H1 (cell line): ENCODE results near the gene OGDH. TPM values are rescaled to one million over a fixed set of nuclear protein-coding genes. Genes with fewer than 3 reads are reported as not detected.

ENCODE experiments used
- CTCF ChIA-PET: fragments of 300-600 bp; sonication (Branson Sonifier 250); formaldehyde crosslinking; loops from one replicate; lab custom pipeline; 2021; ENCODE audit not compliant: partially characterized antibody; lab: Charles Lee
- POLR2A ChIA-PET: fragments of 300-600 bp; sonication (Branson Sonifier 250); formaldehyde crosslinking; loops from one replicate; lab custom pipeline; 2021; ENCODE audit warnings: inconsistent platforms; ENCODE audit not compliant: partially characterized antibody; lab: Charles Lee
- DNase-seq, 2 experiments: peaks; one replicate each; pipeline versions ENCODE4 v3.0.0 to v3.0.0-alpha.2; 2010 to 2022; ENCODE audit warnings: low spot score in 2 of 2, low read depth in 1 of 2, mixed read lengths in 1 of 2
- FAIRE-seq: peaks from 2 replicates; lab custom pipeline; 2011; peaks lifted over from hg19 to GRCh38; lab: Jason Lieb, UNC
- H2AFZ ChIP-seq: 2 replicates; pipeline ENCODE4 v1.8.1; 2012; ENCODE audit warnings: low read length, inconsistent platforms
- H2AK5ac ChIP-seq: 2 replicates; pipeline ENCODE4 v1.6.1; 2013; ENCODE audit warnings: low read depth, low read length
- H2BK120ac ChIP-seq: replicated peaks from 2 replicates; pipeline ENCODE3; 2013; ENCODE audit warnings: low read depth, low read length, inconsistent platforms
- H2BK12ac ChIP-seq: 2 replicates; pipeline ENCODE4 v1.6.1; 2013; ENCODE audit warnings: low read depth, low read length
- H2BK15ac ChIP-seq: 2 replicates; pipeline ENCODE4 v1.6.1; 2013; ENCODE audit warnings: low read length
- H2BK20ac ChIP-seq: 2 replicates; pipeline ENCODE4 v1.6.1; 2013; ENCODE audit warnings: low read length
- H2BK5ac ChIP-seq: 2 replicates; pipeline ENCODE4 v1.6.1; 2013; ENCODE audit warnings: low read depth, low read length
- H3K14ac ChIP-seq: 2 replicates; pipeline ENCODE4 v1.6.1; 2013; ENCODE audit warnings: inconsistent platforms; ENCODE audit not compliant: insufficient read length
- H3K18ac ChIP-seq: 2 replicates; pipeline ENCODE4 v1.6.1; 2013; ENCODE audit warnings: low read length; ENCODE audit errors: extremely low read depth
- H3K23ac ChIP-seq: 2 replicates; pipeline ENCODE4 v1.6.1; 2013; ENCODE audit warnings: inconsistent platforms; ENCODE audit not compliant: insufficient read length
- H3K23me2 ChIP-seq: 2 replicates; pipeline ENCODE4 v1.6.1; 2013; ENCODE audit warnings: low read depth, low read length
- H3K27ac ChIP-seq: 2 replicates; pipeline ENCODE4 v1.6.1; 2011; ENCODE audit warnings: low read depth, low read length, inconsistent platforms
- H3K27me3 ChIP-seq, 4 experiments: replicated peaks in 1 of 4; 1 replicate in 1 of 4; 2 replicates in 3 of 4; pipeline versions ENCODE4 v1.6.1 to v1.8.1; 2011 to 2013; ENCODE audit warnings: low read length in 3 of 4, mild to moderate bottlenecking in 3 of 4, inconsistent platforms in 2 of 4, mixed read lengths in 2 of 4, moderate library complexity in 1 of 4; ENCODE audit not compliant: control insufficient read depth in 3 of 4, insufficient read depth in 3 of 4; ENCODE audit errors: extremely low read depth in 1 of 4
- H3K36me3 ChIP-seq, 4 experiments: 2 replicates each; pipeline versions ENCODE4 v1.6.1 to v1.8.1; 2011 to 2013; ENCODE audit warnings: mild to moderate bottlenecking in 4 of 4, low read length in 3 of 4, moderate library complexity in 2 of 4, control low read depth in 1 of 4, inconsistent platforms in 1 of 4; ENCODE audit not compliant: insufficient read depth in 4 of 4, control insufficient read depth in 2 of 4
- H3K4ac ChIP-seq: replicated peaks from 2 replicates; pipeline ENCODE3; 2013; ENCODE audit warnings: low read length, low read depth, mixed read lengths, inconsistent platforms; ENCODE audit not compliant: insufficient read length
- H3K4me1 ChIP-seq, 4 experiments: replicated peaks in 1 of 4; 1 replicate in 1 of 4; 2 replicates in 3 of 4; pipeline versions ENCODE4 v1.6.1 to v1.8.1; 2011 to 2013; ENCODE audit warnings: low read length in 3 of 4, inconsistent platforms in 2 of 4, mixed read lengths in 1 of 4; ENCODE audit not compliant: insufficient read depth in 4 of 4, control insufficient read depth in 3 of 4
- H3K4me2 ChIP-seq, 2 experiments: 2 replicates each; pipeline versions ENCODE4 v1.6.1 to v1.8.1; 2011 to 2013; ENCODE audit warnings: low read depth in 2 of 2, low read length in 2 of 2, control low read depth in 1 of 2, inconsistent platforms in 1 of 2, mild to moderate bottlenecking in 1 of 2; ENCODE audit not compliant: insufficient read depth in 1 of 2
- H3K4me3 ChIP-seq, 4 experiments: fragments of 200-600, 300-600 bp in 1 of 4; sonication (generic), shearing (Covaris generic), sonication (Bioruptor Twin) in 1 of 4; 2 replicates each; pipeline versions ENCODE4 v1.5.1 to v1.8.1; 2011 to 2016; ENCODE audit warnings: low read length in 4 of 4, low read depth in 3 of 4, control low read depth in 2 of 4, inconsistent platforms in 2 of 4, mild to moderate bottlenecking in 2 of 4, mixed read lengths in 1 of 4, moderate library complexity in 1 of 4; ENCODE audit not compliant: insufficient read depth in 2 of 4; ENCODE audit errors: extremely low read depth in 1 of 4
- H3K56ac ChIP-seq: replicated peaks from 2 replicates; pipeline ENCODE3; 2013; ENCODE audit warnings: low read depth, mild to moderate bottlenecking, mixed read lengths, low read length, inconsistent platforms; ENCODE audit not compliant: insufficient read length
- H3K79me1 ChIP-seq: 2 replicates; pipeline ENCODE4 v1.6.1; 2013; ENCODE audit warnings: low read depth, low read length, control low read depth
- H3K79me2 ChIP-seq, 2 experiments: 2 replicates each; pipeline versions ENCODE4 v1.6.1 to v1.8.1; 2012 to 2013; ENCODE audit warnings: low read length in 2 of 2, mild to moderate bottlenecking in 2 of 2, inconsistent platforms in 1 of 2; ENCODE audit not compliant: insufficient read depth in 2 of 2, control insufficient read depth in 1 of 2
- H3K9ac ChIP-seq, 4 experiments: replicated peaks in 1 of 4; 1 replicate in 1 of 4; 2 replicates in 3 of 4; pipeline versions ENCODE4 v1.6.1 to v1.8.1; 2011 to 2013; ENCODE audit warnings: low read depth in 3 of 4, low read length in 3 of 4, control low read depth in 2 of 4, mild to moderate bottlenecking in 2 of 4, moderate library complexity in 2 of 4, inconsistent platforms in 1 of 4; ENCODE audit errors: extremely low read depth in 1 of 4
- H3K9me3 ChIP-seq, 2 experiments: 2 replicates each; pipeline versions ENCODE4 v1.6.1 to v1.8.1; 2012 to 2013; ENCODE audit warnings: mild to moderate bottlenecking in 2 of 2, moderate library complexity in 2 of 2, control low read depth in 1 of 2, inconsistent platforms in 1 of 2, low read depth in 1 of 2, low read length in 1 of 2, mixed read lengths in 1 of 2; ENCODE audit not compliant: insufficient read depth in 2 of 2
- H4K20me1 ChIP-seq, 2 experiments: replicated peaks in 1 of 2; 2 replicates each; pipeline versions ENCODE3 to v1.8.1; 2011 to 2013; ENCODE audit warnings: inconsistent platforms in 2 of 2, low read length in 2 of 2, mild to moderate bottlenecking in 1 of 2; ENCODE audit not compliant: insufficient read depth in 2 of 2, control insufficient read depth in 1 of 2
- H4K5ac ChIP-seq: 2 replicates; pipeline ENCODE4 v1.6.1; 2013; ENCODE audit warnings: low read length, low read depth, mixed read lengths, inconsistent platforms; ENCODE audit not compliant: insufficient read length
- H4K8ac ChIP-seq: 2 replicates; pipeline ENCODE4 v1.8.0; 2013; ENCODE audit warnings: mild to moderate bottlenecking, moderate library complexity, low read length, inconsistent platforms; ENCODE audit not compliant: insufficient read depth; ENCODE audit errors: extremely low read depth
- H4K91ac ChIP-seq: replicated peaks from 2 replicates; pipeline ENCODE3; 2013; ENCODE audit warnings: low read length, mixed read lengths, inconsistent platforms; ENCODE audit not compliant: insufficient read length
- ASH2L ChIP-seq: fragments of 200-600, 300-600 bp; sonication (generic); IDR thresholded peaks from one replicate; pipeline ENCODE4 v1.7.1; 2017; ENCODE audit warnings: low read length
- CHD1 ChIP-seq: IDR thresholded peaks from 2 replicates; pipeline ENCODE4 v1.6.1; 2012; ENCODE audit warnings: low read depth, low read length, improper control_type of control experiment
- CTBP2 ChIP-seq: IDR thresholded peaks from 2 replicates; pipeline ENCODE4 v1.7.0; 2011; ENCODE audit warnings: borderline replicate concordance, mild to moderate bottlenecking, moderate library complexity, mixed read lengths, low read length; ENCODE audit not compliant: insufficient read depth, insufficient read length
- EGR1 ChIP-seq: IDR thresholded peaks from 2 replicates; pipeline ENCODE4 v1.6.1; 2011; ENCODE audit warnings: low read depth, low read length, borderline replicate concordance
- EZH2 ChIP-seq: fragments of 200-600 bp; sonication (generic); IDR thresholded peaks from 2 replicates; pipeline ENCODE4 v1.7.1; 2012; ENCODE audit warnings: low read depth, mild to moderate bottlenecking, moderate library complexity, low read length, inconsistent platforms; ENCODE audit not compliant: severe bottlenecking
- JUN ChIP-seq: IDR thresholded peaks from 2 replicates; pipeline ENCODE4 v1.6.1; 2011; ENCODE audit warnings: low read depth, mild to moderate bottlenecking, improper control_type of control experiment, low read length
- JUND ChIP-seq: IDR thresholded peaks from 2 replicates; pipeline ENCODE4 v1.6.1; 2011; ENCODE audit warnings: mild to moderate bottlenecking, improper control_type of control experiment, low read length
- SUZ12 ChIP-seq: fragments of 200-600 bp; sonication (generic); IDR thresholded peaks from 2 replicates; pipeline ENCODE4 v1.6.1; 2012; ENCODE audit warnings: mild to moderate bottlenecking, inconsistent platforms, low read length, moderate library complexity, mixed read lengths
- WGBS, 2 experiments: shearing (Covaris generic) in 1 of 2; methylation state at CpG; one replicate each; pipeline versions ENCODE4 v1.1.6 to v1.1.7; 2013 to 2015; ENCODE audit warnings: low lambda C conversion rate in 2 of 2, mixed read lengths in 2 of 2, inconsistent platforms in 1 of 2, low coverage in 1 of 2, missing lambda C conversion rate in 1 of 2; ENCODE audit not compliant: insufficient replicate concordance in 2 of 2, insufficient coverage in 1 of 2, insufficient read length in 1 of 2; ENCODE audit errors: extremely low coverage in 1 of 2, missing lambda C conversion rate in 1 of 2; 5-methylcytosine and 5-hydroxymethylcytosine counted together
- polyA plus RNA-seq, 7 experiments: library from polyadenylated mRNA; depleted of rRNA in 3 of 7; stranded (reverse) in 5 of 7; unstranded in 2 of 7; fragments of >200 nt in 5 of 7; fragments of 200-250 nt in 2 of 7; gene quantifications; 1 replicate in 5 of 7; 2 replicates in 1 of 7; 4 replicates in 1 of 7; pipeline versions ENCODE4 v1.2.1 to v1.2.3, GENCODE V29; 2011 to 2013; ENCODE audit warnings: missing spikeins in 2 of 7, mixed read lengths in 2 of 7
- total RNA-seq: library from RNA; stranded (reverse); fragmentation: NEBNext Ultra II Directional; extraction: Animal tissue kit (Norgen Biotek cat#: 25700); gene quantifications from 2 replicates; pipeline ENCODE4 v1.2.1, GENCODE V29; 2021
- TF ChIP-seq, protein P1 (sequence below): IDR thresholded peaks from 2 replicates; pipeline ENCODE4 v1.6.1; 2011; ENCODE audit warnings: low read depth, mild to moderate bottlenecking, low read length; ENCODE audit not compliant: insufficient read depth

The OGDH gene
- total and polyA plus RNA-seq, 2 of the 8 experiments (the other 6 are each of a cell fraction or from before 2014, with no cell fraction given): 71.6 to 91.6 TPM

DNA sequence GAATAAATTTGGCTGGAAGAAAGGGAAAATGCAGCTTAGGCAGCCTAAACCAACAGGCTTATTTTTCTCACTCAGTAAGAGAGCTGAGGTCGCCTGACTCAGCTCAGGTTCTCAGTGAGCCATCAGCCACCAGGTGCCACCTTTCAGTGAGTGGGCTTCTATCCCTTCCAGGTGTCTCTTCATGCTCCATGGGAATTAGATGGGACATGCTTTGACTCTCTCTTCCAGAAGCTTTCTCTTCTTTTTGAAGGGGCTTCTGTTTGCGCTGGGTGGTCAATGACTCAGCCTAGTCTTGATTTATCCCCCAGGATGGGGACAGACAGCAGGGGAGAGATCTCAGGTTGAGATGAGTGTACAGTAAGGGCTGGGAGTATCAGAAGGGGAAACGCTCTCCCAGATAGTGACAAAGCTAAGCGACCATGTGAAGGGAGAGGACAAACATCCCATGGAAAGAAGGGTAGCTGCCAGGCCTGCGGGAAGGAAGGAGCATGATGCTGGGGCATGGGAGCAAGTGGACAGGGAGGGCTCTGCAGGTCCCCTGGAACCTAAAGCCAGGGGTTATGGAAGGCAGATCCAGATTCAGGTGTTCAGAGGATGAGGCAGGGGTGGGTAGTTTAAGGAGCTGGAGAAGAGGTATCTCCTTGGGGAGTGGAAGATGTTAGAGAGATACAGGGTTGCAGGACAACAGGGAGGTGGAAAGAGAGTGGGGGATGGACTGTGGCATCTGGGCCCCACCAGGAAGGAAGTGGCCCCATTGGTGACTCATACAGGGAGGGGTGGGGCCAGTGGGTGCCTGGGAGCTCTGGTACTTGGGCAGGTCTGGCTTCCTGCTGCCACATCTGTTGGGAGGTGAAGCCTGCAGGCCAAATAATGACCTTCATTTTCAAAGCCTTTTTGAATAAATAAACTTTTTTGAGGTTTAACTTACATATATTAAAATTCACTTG, 32.5 kb downstream of the OGDH start:
- H4K91ac ChIP-seq: no peak overlapping the region
- no peak overlapping the region for H3K4me3 ChIP-seq
- H2AK5ac ChIP-seq: peak overlapping the region; percentile 56
- H2BK5ac ChIP-seq: peak overlapping the region; percentile 89
- H3K56ac ChIP-seq: no peak overlapping the region
- TF ChIP-seq JUND: peak; percentile 83
- no peak for TF ChIP-seq CHD1
- TF ChIP-seq CTBP2: no peak
- no peak for TF ChIP-seq EGR1
- no peak for TF ChIP-seq SUZ12
- TF ChIP-seq, protein P1, sequence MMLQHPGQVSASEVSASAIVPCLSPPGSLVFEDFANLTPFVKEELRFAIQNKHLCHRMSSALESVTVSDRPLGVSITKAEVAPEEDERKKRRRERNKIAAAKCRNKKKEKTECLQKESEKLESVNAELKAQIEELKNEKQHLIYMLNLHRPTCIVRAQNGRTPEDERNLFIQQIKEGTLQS: no peak
- TF ChIP-seq ASH2L: no peak
- TF ChIP-seq JUN: 0 out of 2 replicates have a peak, but pooled peaks have one; percentile 17
- no peak for TF ChIP-seq EZH2
- peak in 1 of 2 experiments; percentile 48 for DNase-seq
- H3K9me3 ChIP-seq: no peaks in the 10 kb centered on the region
- no peak for FAIRE-seq
- H3K14ac ChIP-seq: no peak overlapping the region
- no peak overlapping the region for H3K27ac ChIP-seq
- no peak overlapping the region for H2BK15ac ChIP-seq
- CTCF ChIA-PET: interaction anchor here (0.6 kb wide), 1 partner anchor 19 kb away, joined by 3 read pairs; no protein-coding TSS in a partner anchor
- peaks cover 8% of the 10 kb centered on the region for H3K79me1 ChIP-seq
- H3K18ac ChIP-seq: peak overlapping the region; percentile 56
- H3K4me1 ChIP-seq: peaks cover 16 to 19% (median 18%) of the 10 kb centered on the region in 4 experiments
- no peak overlapping the region for H2AFZ ChIP-seq
- peaks cover 0 to 5% of the 10 kb centered on the region in 2 experiments for H4K20me1 ChIP-seq
- H3K23me2 ChIP-seq: no peaks in the 10 kb centered on the region; the same call in 1 of the 2 replicates
- no peak overlapping the region for H4K8ac ChIP-seq
- H2BK120ac ChIP-seq: no peak overlapping the region
- WGBS, 2 experiments: 88% methylated on average over 5 of the region's 5 CpGs; no CpG with 5 or more reads in 1 of the 2 experiments
- H2BK20ac ChIP-seq: 0 out of 2 replicates have a peak overlapping the region, but pooled peaks have one; percentile 73
- no peak overlapping the region; a peak in 1 of 7 replicates for H3K9ac ChIP-seq
- H3K4me2 ChIP-seq: peak overlapping the region; percentile 17 to 47; a peak in 1 of 4 replicates
- H3K4ac ChIP-seq: peak overlapping the region; percentile 6
- H3K36me3 ChIP-seq: no peaks in the 10 kb centered on the region
- POLR2A ChIA-PET: interaction anchor here (1.0 to 2.5 kb wide), 9 partner anchors 8 to 158 kb away, joined by 3 to 9 read pairs (median 3); partner anchors contain the start of genes OGDH and PPIA
- H4K5ac ChIP-seq: no peak overlapping the region
- H3K79me2 ChIP-seq: peaks cover 0 to 2% of the 10 kb centered on the region in 2 experiments; a peak in 1 of 4 replicates
- H3K23ac ChIP-seq: no peak overlapping the region
- H2BK12ac ChIP-seq: peak overlapping the region; percentile 96
- no peaks in the 10 kb centered on the region for H3K27me3 ChIP-seq
